Muscle layer of colon (tissue), 2 donors: ENCODE measurements around the gene HBB.
"Not testable (repeated sequence)": the region's sequence is repeated elsewhere in the genome, so short reads cannot be mapped to it uniquely, and the experiment has no call there.

Source experiments
- H3K27ac ChIP-seq: one replicate; pipeline ENCODE4 v1.7.0; 2013; ENCODE audit warnings: low read depth, mild to moderate bottlenecking, low read length, moderate library complexity
- H3K27me3 ChIP-seq, 2 donors: one replicate each; pipeline ENCODE4 v1.7.0; 2013; ENCODE audit warnings: low read length in 2 of 2, mild to moderate bottlenecking in 2 of 2; ENCODE audit not compliant: insufficient read depth in 2 of 2, control insufficient read depth in 1 of 2
- H3K36me3 ChIP-seq: one replicate; pipeline ENCODE4 v1.7.0; 2013; ENCODE audit warnings: mild to moderate bottlenecking, low read length; ENCODE audit not compliant: insufficient read depth
- H3K4me1 ChIP-seq: one replicate; pipeline ENCODE4 v1.7.0; 2013; ENCODE audit warnings: mild to moderate bottlenecking, low read length; ENCODE audit not compliant: insufficient read depth
- H3K4me3 ChIP-seq, 2 donors: one replicate each; pipeline ENCODE4 v1.7.0; 2013; ENCODE audit warnings: low read length in 2 of 2, low read depth in 1 of 2, mild to moderate bottlenecking in 1 of 2, moderate library complexity in 1 of 2
- H3K9ac ChIP-seq: one replicate; pipeline ENCODE4 v1.7.0; 2013; ENCODE audit warnings: low read length
- H3K9me3 ChIP-seq: one replicate; pipeline ENCODE4 v1.7.0; 2013; ENCODE audit warnings: mild to moderate bottlenecking, low read length
- donor health status: abdominal sarcoma.
- donor health status: Adenocarcinoma of cecum.

Gene HBB

GRCh38 chr11:5254646-5255413 is 28.0 kb upstream of the HBB start, which contains the start of gene HBG2:
HBG2 (minus strand) TSS chr11:5254781; CDS start chr11:5254728, 53 bp downstream.
- H3K27ac ChIP-seq, H3K27me3 ChIP-seq, H3K36me3 ChIP-seq, H3K9ac ChIP-seq, H3K9me3 ChIP-seq, H3K4me3 ChIP-seq, H3K4me1 ChIP-seq: not testable (repeated sequence)

- H3K27me3 ChIP-seq, H3K27ac ChIP-seq, H3K9ac ChIP-seq, H3K36me3 ChIP-seq, H3K4me3 ChIP-seq, H3K9me3 ChIP-seq, H3K4me1 ChIP-seq: not testable (repeated sequence)
Measured at GRCh38 chr11:5254023-5254422, 27.2 kb upstream of the HBB start.

- not testable (repeated sequence) for H3K4me1 ChIP-seq, H3K36me3 ChIP-seq, H3K9me3 ChIP-seq, H3K4me3 ChIP-seq, H3K9ac ChIP-seq, H3K27me3 ChIP-seq, H3K27ac ChIP-seq
Measured at GRCh38 chr11:5253440-5253839, 26.6 kb upstream of the HBB start.

GRCh38 chr11:5252919-5253265 is 26.0 kb upstream of the HBB start:
- Histone ChIP-seq H3K4me3 (no peak overlapping the region), H3K9me3 (no peaks in the 10 kb centered on the region), H3K9ac (no peak overlapping the region), H3K27ac (no peak overlapping the region), H3K4me1 (no peaks in the 10 kb centered on the region), H3K27me3 (no peaks in the 10 kb centered on the region), H3K36me3 (no peaks in the 10 kb centered on the region)

GRCh38 chr11:5252192-5252918 is 25.5 kb upstream of the HBB start:
- H3K9ac ChIP-seq = no peak overlapping the region
- H3K4me3 ChIP-seq = no peak overlapping the region
- H3K27ac ChIP-seq = no peak overlapping the region

GRCh38 chr11:5251746-5252145 is 24.9 kb upstream of the HBB start:
- Histone ChIP-seq H3K27ac (no peak overlapping the region), H3K9ac (no peak overlapping the region), H3K9me3 (no peaks in the 10 kb centered on the region), H3K36me3 (no peaks in the 10 kb centered on the region), H3K4me1 (no peaks in the 10 kb centered on the region), H3K4me3 (no peak overlapping the region), H3K27me3 (no peaks in the 10 kb centered on the region)

More at GRCh38 chr11:5252192-5252918, 25.5 kb upstream of the HBB start:
- no peaks in the 10 kb centered on the region for H3K4me1 ChIP-seq
- no peaks in the 10 kb centered on the region for H3K27me3 ChIP-seq
- no peaks in the 10 kb centered on the region for H3K9me3 ChIP-seq
- H3K36me3 ChIP-seq = no peaks in the 10 kb centered on the region

GRCh38 chr11:5250543-5251204 is 23.8 kb upstream of the HBB start:
- no peak overlapping the region for H3K4me3 ChIP-seq
- H3K27ac ChIP-seq = no peak overlapping the region
- no peaks in the 10 kb centered on the region for H3K9me3 ChIP-seq
- no peak overlapping the region for H3K9ac ChIP-seq
- no peaks in the 10 kb centered on the region for H3K4me1 ChIP-seq
- H3K27me3 ChIP-seq = no peaks in the 10 kb centered on the region
- no peaks in the 10 kb centered on the region for H3K36me3 ChIP-seq

GRCh38 chr11:5249807-5250396 is 23.0 kb upstream of the HBB start, which contains the start of gene HBG1:
HBG1 (minus strand) TSS chr11:5249857; CDS start chr11:5249804, 53 bp downstream.
- not testable (repeated sequence) for H3K27me3 ChIP-seq, H3K9me3 ChIP-seq, H3K4me1 ChIP-seq, H3K27ac ChIP-seq, H3K9ac ChIP-seq, H3K4me3 ChIP-seq, H3K36me3 ChIP-seq

- H3K36me3 ChIP-seq, H3K9ac ChIP-seq, H3K27me3 ChIP-seq, H3K9me3 ChIP-seq, H3K27ac ChIP-seq, H3K4me1 ChIP-seq, H3K4me3 ChIP-seq: not testable (repeated sequence)
Measured at GRCh38 chr11:5248498-5248897, 21.6 kb upstream of the HBB start.

- no peaks in the 10 kb centered on the region for H3K9me3 ChIP-seq
- H3K9ac ChIP-seq = no peak overlapping the region
- H3K4me3 ChIP-seq = no peak overlapping the region
- no peak overlapping the region for H3K27ac ChIP-seq
- H3K4me1 ChIP-seq = no peaks in the 10 kb centered on the region
- H3K27me3 ChIP-seq = no peaks in the 10 kb centered on the region
- H3K36me3 ChIP-seq = no peaks in the 10 kb centered on the region
Measured at GRCh38 chr11:5247472-5248192, 20.8 kb upstream of the HBB start.
